Measurements from ENCODE around the gene NTRK2.

NTRK2 gene

DNA sequence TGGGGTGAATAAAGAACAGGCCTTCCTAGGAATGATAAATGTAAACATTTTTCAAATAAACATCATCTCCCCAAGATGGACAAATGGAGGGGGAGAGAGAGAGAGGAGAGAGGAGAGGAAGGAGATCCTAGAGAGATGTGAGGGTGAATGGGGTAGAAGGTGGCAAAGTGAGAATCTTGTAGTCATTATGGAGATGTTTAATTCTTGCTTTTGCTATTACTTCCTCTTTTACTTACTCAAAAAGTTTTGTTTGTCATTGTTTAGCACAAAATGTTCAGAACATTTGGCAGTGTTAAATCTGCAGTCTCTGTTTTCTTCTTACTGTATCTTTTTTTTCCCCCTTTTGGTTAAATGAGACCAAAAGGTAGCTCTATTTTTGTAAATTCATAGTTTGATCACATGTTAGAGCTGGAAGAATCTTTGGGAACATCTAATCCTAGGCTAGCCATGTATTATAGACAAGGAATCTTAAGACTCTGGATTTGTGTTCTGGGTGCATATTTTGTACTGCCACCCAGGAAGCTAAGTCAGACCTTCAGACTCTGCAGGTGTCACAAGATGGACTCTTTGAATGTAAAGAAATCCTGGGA, 266.1 kb downstream of the NTRK2 start:
- Histone ChIP-seq H3K4me3 (ENCODE audit: insufficient read depth, low read depth, low read length) (no peak overlapping the region), H3K27ac (ENCODE audit: insufficient read depth, low read depth, low read length, poor library complexity, severe bottlenecking) (no peak overlapping the region), H3K4me1 (ENCODE audit: control insufficient read depth, insufficient read depth, low read length) (peaks cover 36% of the 10 kb centered on the region), H3K36me3 (ENCODE audit: control insufficient read depth, insufficient read depth, low read length) (no peaks in the 10 kb centered on the region), H3K27me3 (ENCODE audit: control insufficient read depth, insufficient read depth, low read length, poor library complexity, severe bottlenecking) (no peaks in the 10 kb centered on the region), H3K9me3 (ENCODE audit: control insufficient read depth, low read length) (no peaks in the 10 kb centered on the region)

DNA sequence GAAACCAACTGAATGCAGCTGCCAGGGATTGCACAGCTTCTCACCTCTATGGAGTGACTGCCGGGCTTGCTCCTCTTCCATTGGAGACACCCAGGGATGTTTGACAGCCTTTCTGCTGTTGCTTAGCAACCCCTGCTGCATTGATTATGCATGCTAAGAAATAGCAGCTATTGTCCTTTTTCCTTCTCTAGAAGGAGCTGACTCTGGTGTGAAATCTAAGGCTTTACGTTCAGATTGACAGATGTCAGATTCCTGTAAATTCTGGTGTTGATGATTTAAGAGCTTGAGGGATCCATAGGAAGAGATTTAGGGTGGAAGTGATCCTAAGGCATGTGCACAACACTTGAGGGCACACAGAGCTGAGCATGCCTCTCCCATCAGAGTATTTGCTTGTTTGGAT, 267.7 kb downstream of the NTRK2 start:
- Histone ChIP-seq H3K36me3 (ENCODE audit: control insufficient read depth, insufficient read depth, low read length) (no peaks in the 10 kb centered on the region), H3K4me3 (ENCODE audit: insufficient read depth, low read depth, low read length) (no peak overlapping the region), H3K9me3 (ENCODE audit: control insufficient read depth, low read length) (no peaks in the 10 kb centered on the region), H3K27ac (ENCODE audit: insufficient read depth, low read depth, low read length, poor library complexity, severe bottlenecking) (peak overlapping the region; percentile 60), H3K27me3 (ENCODE audit: control insufficient read depth, insufficient read depth, low read length, poor library complexity, severe bottlenecking) (no peaks in the 10 kb centered on the region), H3K4me1 (ENCODE audit: control insufficient read depth, insufficient read depth, low read length) (peaks cover 36% of the 10 kb centered on the region)
- WGBS, 2 experiments = 2% methylated on average over 2 of the region's 2 CpGs

DNA sequence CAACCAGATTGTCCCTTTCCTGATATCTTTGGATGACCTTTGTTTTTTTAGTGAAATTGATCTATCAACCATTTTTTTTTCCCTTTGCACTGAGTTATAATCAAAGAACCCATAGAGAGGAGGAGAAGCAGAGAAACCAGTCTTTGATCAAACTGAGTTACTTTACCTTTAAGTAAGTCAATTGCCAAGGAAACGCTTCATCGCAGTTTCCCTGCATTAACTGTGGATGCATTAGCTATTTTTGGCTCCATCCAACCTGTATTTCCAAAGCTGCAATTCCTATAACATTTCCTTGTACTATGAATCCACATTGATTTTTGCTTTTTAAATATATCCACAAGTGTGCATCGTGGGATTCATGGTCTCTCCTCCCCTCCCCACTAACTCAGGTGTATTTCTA, 268.1 kb downstream of the NTRK2 start:
- H3K27ac ChIP-seq (ENCODE audit: insufficient read depth, low read depth, low read length, poor library complexity, severe bottlenecking) = peak overlapping the region; percentile 60
- H3K4me1 ChIP-seq (ENCODE audit: control insufficient read depth, insufficient read depth, low read length) = peaks cover 36% of the 10 kb centered on the region
- H3K9me3 ChIP-seq (ENCODE audit: control insufficient read depth, low read length) = no peaks in the 10 kb centered on the region
- 89% methylated on average over 2 to 3 of the region's 3 CpGs for WGBS, 2 experiments
- no peak overlapping the region for H3K4me3 ChIP-seq (ENCODE audit: insufficient read depth, low read depth, low read length)
- no peaks in the 10 kb centered on the region for H3K36me3 ChIP-seq (ENCODE audit: control insufficient read depth, insufficient read depth, low read length)
- no peaks in the 10 kb centered on the region for H3K27me3 ChIP-seq (ENCODE audit: control insufficient read depth, insufficient read depth, low read length, poor library complexity, severe bottlenecking)

DNA sequence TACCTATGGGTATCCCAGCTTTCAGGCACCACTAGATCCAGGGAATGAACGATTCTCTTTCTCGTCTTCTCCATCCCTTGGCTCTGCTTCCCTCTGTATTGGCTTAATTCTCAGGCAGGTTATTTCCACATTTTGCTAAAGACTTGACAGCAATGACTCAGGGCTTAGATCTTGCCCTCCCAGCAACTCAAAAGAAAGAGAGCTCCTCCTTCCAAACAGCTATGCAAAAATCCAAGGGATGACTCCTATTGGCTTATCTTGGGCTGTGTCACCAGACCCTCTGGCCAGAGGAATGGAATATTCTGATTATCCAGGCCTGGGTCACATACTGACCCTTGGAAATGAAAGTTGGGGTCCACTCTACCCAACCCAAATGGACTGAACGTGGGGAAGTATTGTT, 270.2 kb downstream of the NTRK2 start:
- 95% methylated on average over 3 of the region's 3 CpGs for WGBS, 2 experiments
- peaks cover 27% of the 10 kb centered on the region for H3K4me1 ChIP-seq (ENCODE audit: control insufficient read depth, insufficient read depth, low read length)

DNA sequence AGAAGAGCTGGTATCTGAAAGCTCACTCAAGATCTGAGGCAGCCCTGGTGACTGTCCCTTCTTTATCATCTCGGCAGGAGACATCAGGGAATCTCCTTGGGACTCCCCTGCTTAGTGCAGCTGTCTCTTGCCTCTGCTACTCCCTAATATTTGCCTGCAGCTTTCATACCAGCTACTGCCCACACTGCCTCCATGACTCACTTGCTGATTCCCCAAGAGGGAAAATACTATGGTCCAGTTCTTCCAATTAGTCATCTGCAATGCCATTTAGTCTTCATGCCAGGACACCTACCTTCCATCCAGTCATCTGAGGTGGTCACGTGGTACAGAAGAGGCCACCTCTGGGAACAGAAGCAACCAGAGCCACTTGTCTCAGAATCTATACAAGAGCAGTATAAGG, 270.8 kb downstream of the NTRK2 start:
- Histone ChIP-seq H3K4me3 (ENCODE audit: insufficient read depth, low read depth, low read length) (no peak overlapping the region), H3K4me1 (ENCODE audit: control insufficient read depth, insufficient read depth, low read length) (peaks cover 27% of the 10 kb centered on the region), H3K36me3 (ENCODE audit: control insufficient read depth, insufficient read depth, low read length) (no peaks in the 10 kb centered on the region), H3K9me3 (ENCODE audit: control insufficient read depth, low read length) (no peaks in the 10 kb centered on the region), H3K27ac (ENCODE audit: insufficient read depth, low read depth, low read length, poor library complexity, severe bottlenecking) (no peak overlapping the region), H3K27me3 (ENCODE audit: control insufficient read depth, insufficient read depth, low read length, poor library complexity, severe bottlenecking) (no peaks in the 10 kb centered on the region)
- 92 to 97% methylated on average over 2 of the region's 2 CpGs for WGBS, 2 experiments

More for the DNA sequence above, 270.2 kb downstream of the NTRK2 start:
- no peak overlapping the region for H3K4me3 ChIP-seq (ENCODE audit: insufficient read depth, low read depth, low read length)
- H3K27ac ChIP-seq (ENCODE audit: insufficient read depth, low read depth, low read length, poor library complexity, severe bottlenecking) = no peak overlapping the region
- H3K27me3 ChIP-seq (ENCODE audit: control insufficient read depth, insufficient read depth, low read length, poor library complexity, severe bottlenecking) = no peaks in the 10 kb centered on the region
- no peaks in the 10 kb centered on the region for H3K9me3 ChIP-seq (ENCODE audit: control insufficient read depth, low read length)
- H3K36me3 ChIP-seq (ENCODE audit: control insufficient read depth, insufficient read depth, low read length) = no peaks in the 10 kb centered on the region

DNA sequence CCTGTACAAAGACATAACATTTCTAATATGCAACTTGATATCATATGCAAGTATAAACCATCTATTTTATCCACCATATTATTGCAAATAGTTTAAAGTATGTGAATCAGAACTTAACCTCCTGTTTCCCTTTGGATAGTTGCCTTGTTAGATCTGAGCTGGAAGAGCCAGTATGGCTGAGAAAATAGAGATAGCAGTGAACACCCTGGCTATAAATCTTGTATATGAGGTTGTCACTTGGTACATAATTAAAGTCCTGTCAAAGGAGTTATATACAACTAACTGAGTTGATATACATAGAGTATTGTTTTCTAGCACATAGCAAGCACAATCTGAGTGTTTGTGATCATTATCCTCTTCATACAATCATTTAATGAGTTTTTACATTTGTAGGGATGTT, 272.3 kb downstream of the NTRK2 start:
- Histone ChIP-seq H3K4me3 (ENCODE audit: insufficient read depth, low read depth, low read length) (no peak overlapping the region), H3K27me3 (ENCODE audit: control insufficient read depth, insufficient read depth, low read length, poor library complexity, severe bottlenecking) (no peaks in the 10 kb centered on the region), H3K9me3 (ENCODE audit: control insufficient read depth, low read length) (no peaks in the 10 kb centered on the region), H3K36me3 (ENCODE audit: control insufficient read depth, insufficient read depth, low read length) (no peaks in the 10 kb centered on the region), H3K27ac (ENCODE audit: insufficient read depth, low read depth, low read length, poor library complexity, severe bottlenecking) (no peak overlapping the region), H3K4me1 (ENCODE audit: control insufficient read depth, insufficient read depth, low read length) (peaks cover 14% of the 10 kb centered on the region)

DNA sequence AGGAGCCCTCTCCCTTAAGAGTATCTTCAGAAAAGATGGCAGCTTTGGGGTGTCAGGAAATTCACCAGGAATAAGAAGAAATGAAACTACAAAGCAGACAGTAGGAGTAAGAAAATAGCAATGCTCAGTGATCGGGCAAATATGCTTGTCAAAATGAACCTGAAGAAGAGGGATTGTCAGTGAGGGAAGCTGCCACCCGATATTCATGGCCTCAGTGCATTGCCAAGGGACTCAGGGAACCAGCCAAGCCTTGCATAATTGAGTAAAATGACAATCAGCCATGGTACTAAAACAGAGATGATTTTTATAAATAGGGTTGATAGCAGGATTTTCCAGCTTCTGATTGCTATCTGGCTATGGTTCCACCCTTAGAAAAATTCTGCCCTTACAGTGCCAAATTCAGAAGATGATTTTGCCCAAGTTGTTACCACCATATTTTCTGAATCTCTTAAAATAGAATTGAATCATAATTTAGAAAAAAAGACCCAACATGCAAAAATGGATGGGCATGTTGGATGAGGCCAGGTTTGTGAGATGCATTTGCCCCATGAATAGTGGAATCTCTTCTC, 274.0 kb downstream of the NTRK2 start:
- H3K9me3 ChIP-seq (ENCODE audit: control insufficient read depth, low read length) = no peaks in the 10 kb centered on the region
- H3K27ac ChIP-seq (ENCODE audit: insufficient read depth, low read depth, low read length, poor library complexity, severe bottlenecking) = no peak overlapping the region
- 93 to 95% methylated on average over 2 of the region's 2 CpGs for WGBS, 2 experiments
- H3K4me1 ChIP-seq (ENCODE audit: control insufficient read depth, insufficient read depth, low read length) = no peaks in the 10 kb centered on the region
- no peaks in the 10 kb centered on the region for H3K27me3 ChIP-seq (ENCODE audit: control insufficient read depth, insufficient read depth, low read length, poor library complexity, severe bottlenecking)
- H3K36me3 ChIP-seq (ENCODE audit: control insufficient read depth, insufficient read depth, low read length) = no peaks in the 10 kb centered on the region
- no peak overlapping the region for H3K4me3 ChIP-seq (ENCODE audit: insufficient read depth, low read depth, low read length)

DNA sequence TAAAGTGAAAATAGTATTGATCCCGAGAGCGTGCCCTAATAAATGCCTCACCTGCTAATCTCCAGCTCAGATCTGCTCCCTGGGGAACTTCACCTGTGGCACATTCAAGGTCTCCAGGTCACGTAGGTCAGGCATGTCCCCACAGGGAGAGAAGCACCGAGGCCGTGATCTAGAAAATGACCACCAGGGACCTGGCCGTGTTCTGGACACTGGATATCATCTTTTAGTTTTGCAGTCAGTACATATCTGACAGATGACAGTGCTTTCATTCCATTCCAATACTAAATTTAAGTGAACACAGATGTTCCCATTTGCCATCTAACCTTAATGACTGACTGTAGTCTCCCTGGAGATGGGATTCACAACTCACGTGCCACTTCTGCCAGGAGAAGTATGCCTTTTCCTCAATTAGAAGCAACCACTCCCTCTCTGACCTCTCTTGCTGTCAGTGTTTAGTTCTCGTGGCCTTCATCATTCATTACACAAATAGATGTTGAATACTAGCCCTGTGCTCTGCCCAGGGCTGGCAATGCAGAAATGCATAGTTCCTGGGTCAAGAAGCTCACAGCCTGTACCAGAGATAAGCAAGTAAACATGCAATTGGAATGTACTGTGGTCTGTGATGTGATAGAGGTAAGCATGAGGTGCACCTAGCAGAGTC, 276.5 kb downstream of the NTRK2 start:
- no peak overlapping the region for H3K4me3 ChIP-seq (ENCODE audit: insufficient read depth, low read depth, low read length)
- no peak overlapping the region for H3K27ac ChIP-seq (ENCODE audit: insufficient read depth, low read depth, low read length, poor library complexity, severe bottlenecking)
- no peaks in the 10 kb centered on the region for H3K4me1 ChIP-seq (ENCODE audit: control insufficient read depth, insufficient read depth, low read length)
- no peaks in the 10 kb centered on the region for H3K9me3 ChIP-seq (ENCODE audit: control insufficient read depth, low read length)
- 94 to 96% methylated on average over 8 of the region's 8 CpGs for WGBS, 2 experiments
- no peaks in the 10 kb centered on the region for H3K27me3 ChIP-seq (ENCODE audit: control insufficient read depth, insufficient read depth, low read length, poor library complexity, severe bottlenecking)
- no peaks in the 10 kb centered on the region for H3K36me3 ChIP-seq (ENCODE audit: control insufficient read depth, insufficient read depth, low read length)

DNA sequence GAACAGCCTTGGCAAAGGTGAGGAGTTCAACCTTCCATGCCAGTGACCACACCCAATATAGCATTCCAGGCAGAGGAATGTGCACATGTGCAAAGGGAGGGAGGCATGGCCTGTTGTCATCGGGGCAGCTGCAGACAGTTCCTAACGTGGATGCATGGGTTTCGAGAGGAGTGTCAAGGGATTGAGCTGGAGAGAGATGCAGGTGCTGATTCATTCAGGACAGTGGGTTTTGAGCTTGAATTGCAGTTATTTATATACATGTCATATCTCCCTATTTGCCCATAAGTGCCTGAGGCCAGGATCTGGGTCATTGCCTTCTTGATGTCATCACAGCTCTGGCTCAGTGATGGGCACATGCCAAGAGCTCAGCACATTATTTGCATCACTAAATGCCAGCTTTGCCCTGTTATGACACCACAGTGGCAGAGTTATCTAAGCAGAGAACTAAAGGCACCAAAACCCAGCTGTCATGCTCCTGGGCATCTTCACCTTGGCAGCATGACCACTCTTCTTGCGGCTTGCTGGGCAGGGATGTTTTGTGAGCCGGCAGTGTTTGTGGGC, 278.0 kb downstream of the NTRK2 start:
- Histone ChIP-seq H3K4me1 (ENCODE audit: control insufficient read depth, insufficient read depth, low read length) (no peaks in the 10 kb centered on the region), H3K9me3 (ENCODE audit: control insufficient read depth, low read length) (no peaks in the 10 kb centered on the region), H3K27ac (ENCODE audit: insufficient read depth, low read depth, low read length, poor library complexity, severe bottlenecking) (no peak overlapping the region), H3K27me3 (ENCODE audit: control insufficient read depth, insufficient read depth, low read length, poor library complexity, severe bottlenecking) (no peaks in the 10 kb centered on the region), H3K36me3 (ENCODE audit: control insufficient read depth, insufficient read depth, low read length) (no peaks in the 10 kb centered on the region), H3K4me3 (ENCODE audit: insufficient read depth, low read depth, low read length) (no peak overlapping the region)
- 94 to 95% methylated on average over 5 of the region's 5 CpGs for WGBS, 2 experiments

DNA sequence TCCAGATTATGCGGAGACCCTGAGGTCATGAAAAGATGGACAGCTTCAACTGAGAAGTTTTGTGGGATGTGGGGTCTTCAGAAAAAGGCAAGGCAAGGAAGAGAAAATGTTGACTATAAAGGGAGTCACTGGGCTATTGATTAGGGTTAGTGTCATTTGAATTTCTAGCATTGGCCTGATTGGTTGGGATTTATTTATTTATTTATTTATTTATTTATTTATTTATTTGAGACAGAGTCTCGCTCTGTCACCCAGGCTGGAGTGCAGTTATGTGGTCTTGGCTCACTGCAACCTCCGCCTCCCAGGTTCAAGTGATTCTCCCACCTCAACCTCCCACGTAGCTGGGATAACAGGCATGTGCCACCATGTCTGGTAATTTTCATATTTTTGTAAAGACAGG, 279.7 kb downstream of the NTRK2 start:
- H3K36me3 ChIP-seq (ENCODE audit: control insufficient read depth, insufficient read depth, low read length) = no peaks in the 10 kb centered on the region
- peaks cover 12% of the 10 kb centered on the region for H3K4me1 ChIP-seq (ENCODE audit: control insufficient read depth, insufficient read depth, low read length)
- no peak overlapping the region for H3K27ac ChIP-seq (ENCODE audit: insufficient read depth, low read depth, low read length, poor library complexity, severe bottlenecking)
- 86 to 89% methylated on average over 4 of the region's 4 CpGs for WGBS, 2 experiments
- H3K9me3 ChIP-seq (ENCODE audit: control insufficient read depth, low read length) = no peaks in the 10 kb centered on the region
- no peak overlapping the region for H3K4me3 ChIP-seq (ENCODE audit: insufficient read depth, low read depth, low read length)
- no peaks in the 10 kb centered on the region for H3K27me3 ChIP-seq (ENCODE audit: control insufficient read depth, insufficient read depth, low read length, poor library complexity, severe bottlenecking)

Data from ectodermal cell (in vitro differentiated cells).